Measurements from ENCODE around the gene UBE2I.

Gene UBE2I

GRCh38 chr16:1347286-1347855 lies 37.9 kb downstream of the UBE2I start:
- Histone ChIP-seq H3K4me3 (replicated peaks; ENCODE audit: insufficient read depth, low read length) (no peak overlapping the region), H3K27ac (replicated peaks) (no peak overlapping the region), H3K27me3 (ENCODE audit: insufficient read depth, poor library complexity, severe bottlenecking) (peaks cover 4% of the 10 kb centered on the region)
- TF ChIP-seq SPI1 (IDR thresholded peaks at IDR 0.05; ENCODE audit: borderline replicate concordance, low read depth): no peak
- TF ChIP-seq CTCF (IDR thresholded peaks at IDR 0.05; ENCODE audit: insufficient read depth, low read length): no peak
- no peak for TF ChIP-seq GABPA (IDR thresholded peaks at IDR 0.05; ENCODE audit: low read depth)
- no peak for TF ChIP-seq REST (IDR thresholded peaks at IDR 0.05; ENCODE audit: insufficient replicate concordance, low read depth)
- TF ChIP-seq POLR2AphosphoS5 (IDR thresholded peaks at IDR 0.05; ENCODE audit: low read depth): no peak
- DNase-seq (ENCODE audit: low read depth in 1 of 2, low spot score in 1 of 2): no peak

- no peak for DNase-seq (ENCODE audit: low read depth in 1 of 2, low spot score in 1 of 2)
- TF ChIP-seq CTCF (IDR thresholded peaks at IDR 0.05; ENCODE audit: insufficient read depth, low read length) (no peak), SPI1 (IDR thresholded peaks at IDR 0.05; ENCODE audit: borderline replicate concordance, low read depth) (no peak), POLR2AphosphoS5 (IDR thresholded peaks at IDR 0.05; ENCODE audit: low read depth) (no peak), REST (IDR thresholded peaks at IDR 0.05; ENCODE audit: insufficient replicate concordance, low read depth) (no peak), GABPA (IDR thresholded peaks at IDR 0.05; ENCODE audit: low read depth) (no peak)
- H3K27ac ChIP-seq (replicated peaks): no peak overlapping the region
- H3K4me3 ChIP-seq (replicated peaks; ENCODE audit: insufficient read depth, low read length): no peak overlapping the region
- H3K27me3 ChIP-seq (ENCODE audit: insufficient read depth, poor library complexity, severe bottlenecking): peaks cover 4% of the 10 kb centered on the region
Measured at GRCh38 chr16:1347962-1348361, 38.5 kb downstream of the UBE2I start.

GRCh38 chr16:1348441-1348840 lies 39.0 kb downstream of the UBE2I start:
- peaks cover 2% of the 10 kb centered on the region for H3K27me3 ChIP-seq (ENCODE audit: insufficient read depth, poor library complexity, severe bottlenecking)
- no peak for DNase-seq (ENCODE audit: low read depth in 1 of 2, low spot score in 1 of 2)
- no peak for TF ChIP-seq SPI1 (IDR thresholded peaks at IDR 0.05; ENCODE audit: borderline replicate concordance, low read depth)
- TF ChIP-seq CTCF (IDR thresholded peaks at IDR 0.05; ENCODE audit: insufficient read depth, low read length): no peak
- TF ChIP-seq GABPA (IDR thresholded peaks at IDR 0.05; ENCODE audit: low read depth): no peak
- TF ChIP-seq POLR2AphosphoS5 (IDR thresholded peaks at IDR 0.05; ENCODE audit: low read depth): no peak
- no peak for TF ChIP-seq REST (IDR thresholded peaks at IDR 0.05; ENCODE audit: insufficient replicate concordance, low read depth)
- no peak overlapping the region for H3K4me3 ChIP-seq (replicated peaks; ENCODE audit: insufficient read depth, low read length)
- H3K27ac ChIP-seq (replicated peaks): no peak overlapping the region
